Keratinocyte (primary cell): ENCODE data around the gene SYPL2. TPM values are rescaled to one million over a fixed set of nuclear protein-coding genes. Genes with fewer than 3 reads are reported as not detected.

Experiments
- DNase-seq: peaks from one replicate; pipeline ENCODE4 v3.0.0-alpha.2; 2011; ENCODE audit warnings: low read depth, missing footprints, low spot score
- FAIRE-seq: peaks from 2 replicates; lab custom pipeline; 2011; peaks lifted over from hg19 to GRCh38; lab: Jason Lieb, UNC
- H2AFZ ChIP-seq: 2 replicates; pipeline ENCODE4 v1.6.0; 2012; ENCODE audit warnings: low read length, control low read depth, inconsistent platforms; ENCODE audit not compliant: control insufficient read depth
- H3K27ac ChIP-seq: 2 replicates; pipeline ENCODE4 v1.5.1; 2011; ENCODE audit warnings: low read length; ENCODE audit not compliant: control insufficient read depth, insufficient read depth
- H3K27me3 ChIP-seq: 3 replicates; pipeline ENCODE4 v1.6.0; 2011; ENCODE audit warnings: low read length; ENCODE audit not compliant: control insufficient read depth, insufficient read depth; ENCODE audit errors: extremely low read depth
- H3K36me3 ChIP-seq, 2 experiments: 2 replicates in 1 of 2; 3 replicates in 1 of 2; pipeline ENCODE4 v1.5.1; 2011; ENCODE audit warnings: low read length in 2 of 2, mild to moderate bottlenecking in 1 of 2; ENCODE audit not compliant: control insufficient read depth in 2 of 2, insufficient read depth in 2 of 2; ENCODE audit errors: extremely low read depth in 1 of 2
- H3K4me1 ChIP-seq: 3 replicates; pipeline ENCODE4 v1.5.1; 2011; ENCODE audit warnings: low read length; ENCODE audit not compliant: control insufficient read depth, insufficient read depth; ENCODE audit errors: extremely low read depth
- H3K4me2 ChIP-seq: 3 replicates; pipeline ENCODE4 v1.6.0; 2011; ENCODE audit warnings: low read depth, low read length; ENCODE audit not compliant: control insufficient read depth, insufficient read depth; ENCODE audit errors: extremely low read depth
- H3K4me3 ChIP-seq, 3 experiments: fragments of 200-600 bp in 1 of 3; sonication (generic) in 1 of 3; 2 replicates in 2 of 3; 3 replicates in 1 of 3; pipeline ENCODE4 v1.5.1; 2011 to 2016; ENCODE audit warnings: low read length in 3 of 3, mild to moderate bottlenecking in 3 of 3, control low read depth in 2 of 3, inconsistent platforms in 1 of 3, low read depth in 1 of 3, mixed read lengths in 1 of 3, mixed run types in 1 of 3, moderate library complexity in 1 of 3; ENCODE audit not compliant: control insufficient read depth in 2 of 3, insufficient read depth in 2 of 3; ENCODE audit errors: extremely low read depth in 1 of 3
- H3K79me2 ChIP-seq: 2 replicates; pipeline ENCODE4 v1.6.0; 2012; ENCODE audit warnings: low read length; ENCODE audit not compliant: control insufficient read depth, insufficient read depth
- H3K9ac ChIP-seq: 3 replicates; pipeline ENCODE4 v1.6.0; 2011; ENCODE audit warnings: low read length; ENCODE audit not compliant: control insufficient read depth, insufficient read depth; ENCODE audit errors: extremely low read depth
- H3K9me1 ChIP-seq: 3 replicates; pipeline ENCODE4 v1.6.0; 2011; ENCODE audit warnings: low read length; ENCODE audit not compliant: control insufficient read depth, insufficient read depth; ENCODE audit errors: extremely low read depth
- H3K9me3 ChIP-seq: 2 replicates; pipeline ENCODE4 v1.5.1; 2012; ENCODE audit warnings: low read depth, low read length; ENCODE audit not compliant: control insufficient read depth
- H4K20me1 ChIP-seq: 3 replicates; pipeline ENCODE4 v1.6.0; 2011; ENCODE audit warnings: low read length; ENCODE audit not compliant: control insufficient read depth, insufficient read depth; ENCODE audit errors: extremely low read depth
- EZH2 ChIP-seq: IDR thresholded peaks from one replicate; pipeline ENCODE4 v1.6.1; 2012; ENCODE audit warnings: inconsistent platforms, mild to moderate bottlenecking, low read length, moderate library complexity
- dilution Hi-C: fragments of 300-500 bp; cut with MboI; formaldehyde crosslinking; loops from one replicate; pipeline ENCODE4 v1.7.0; 2020; ENCODE audit warnings: low sequenced_read_pairs; ENCODE audit not compliant: extremely low pct_ligation_motif_present
- polyA plus RNA-seq, 5 experiments: library from polyadenylated mRNA; depleted of rRNA in 3 of 5; stranded (reverse) in 3 of 5; stranded (forward) in 1 of 5; unstranded in 1 of 5; fragments of >200 nt; gene quantifications; 1 replicate in 1 of 5; 2 replicates in 3 of 5; 3 replicates in 1 of 5; pipeline versions ENCODE4 v1.2.1 to v1.2.3, GENCODE V29; 2011 to 2012; ENCODE audit warnings: missing spikeins in 2 of 5, low read depth in 1 of 5, low replicate concordance in 1 of 5
- TF ChIP-seq, protein P1 (sequence below), 3 experiments: IDR thresholded peaks in 1 of 3; conservative IDR thresholded peaks in 1 of 3; optimal IDR thresholded peaks in 1 of 3; 2 replicates in 2 of 3; 3 replicates in 1 of 3; pipeline versions ENCODE3 to v1.5.1; 2011; ENCODE audit warnings: low read length in 3 of 3, mild to moderate bottlenecking in 3 of 3, moderate library complexity in 2 of 3, control low read depth in 1 of 3, inconsistent platforms in 1 of 3; ENCODE audit not compliant: insufficient read depth in 2 of 3; ENCODE audit errors: extremely low read depth in 1 of 3

SYPL2 gene
- polyA plus RNA-seq, 1 donor (not counting 4 experiments of a cell fraction or from before 2014, with no cell fraction given) = not detected

- no peaks in the 10 kb centered on the region for H3K79me2 ChIP-seq
- FAIRE-seq = no peak
- no peak for DNase-seq
- no peak overlapping the region for H3K27ac ChIP-seq
- dilution Hi-C loops = no loop called here
- no peaks in the 10 kb centered on the region for H3K9me1 ChIP-seq
- no peaks in the 10 kb centered on the region for H4K20me1 ChIP-seq
- H3K4me2 ChIP-seq = no peak overlapping the region
- no peak overlapping the region for H2AFZ ChIP-seq
- H3K9me3 ChIP-seq = no peaks in the 10 kb centered on the region
- H3K4me1 ChIP-seq = no peaks in the 10 kb centered on the region
- TF ChIP-seq, protein P1, sequence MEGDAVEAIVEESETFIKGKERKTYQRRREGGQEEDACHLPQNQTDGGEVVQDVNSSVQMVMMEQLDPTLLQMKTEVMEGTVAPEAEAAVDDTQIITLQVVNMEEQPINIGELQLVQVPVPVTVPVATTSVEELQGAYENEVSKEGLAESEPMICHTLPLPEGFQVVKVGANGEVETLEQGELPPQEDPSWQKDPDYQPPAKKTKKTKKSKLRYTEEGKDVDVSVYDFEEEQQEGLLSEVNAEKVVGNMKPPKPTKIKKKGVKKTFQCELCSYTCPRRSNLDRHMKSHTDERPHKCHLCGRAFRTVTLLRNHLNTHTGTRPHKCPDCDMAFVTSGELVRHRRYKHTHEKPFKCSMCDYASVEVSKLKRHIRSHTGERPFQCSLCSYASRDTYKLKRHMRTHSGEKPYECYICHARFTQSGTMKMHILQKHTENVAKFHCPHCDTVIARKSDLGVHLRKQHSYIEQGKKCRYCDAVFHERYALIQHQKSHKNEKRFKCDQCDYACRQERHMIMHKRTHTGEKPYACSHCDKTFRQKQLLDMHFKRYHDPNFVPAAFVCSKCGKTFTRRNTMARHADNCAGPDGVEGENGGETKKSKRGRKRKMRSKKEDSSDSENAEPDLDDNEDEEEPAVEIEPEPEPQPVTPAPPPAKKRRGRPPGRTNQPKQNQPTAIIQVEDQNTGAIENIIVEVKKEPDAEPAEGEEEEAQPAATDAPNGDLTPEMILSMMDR (optimal IDR thresholded peaks at IDR 0.05 in 1 of 3, IDR thresholded peaks at IDR 0.05 in 1 of 3, conservative IDR thresholded peaks at IDR 0.05 in 1 of 3; ENCODE audit: extremely low read depth in 1 of 3, insufficient read depth in 2 of 3, low read length in 3 of 3) = no peak
- no peak for TF ChIP-seq EZH2
- no peak overlapping the region for H3K4me3 ChIP-seq
- no peak overlapping the region for H3K9ac ChIP-seq
- peaks cover 16% of the 10 kb centered on the region for H3K27me3 ChIP-seq
- H3K36me3 ChIP-seq = no peaks in the 10 kb centered on the region
Observed at GRCh38 chr1:109438798-109439297, 27.5 kb upstream of the SYPL2 start.

- dilution Hi-C loops = no loop called here
- Histone ChIP-seq H3K27me3 (peaks cover 20% of the 10 kb centered on the region), H3K9ac (no peak overlapping the region), H2AFZ (no peak overlapping the region), H3K27ac (no peak overlapping the region), H3K36me3 (no peaks in the 10 kb centered on the region), H3K4me3 (no peak overlapping the region), H3K4me2 (no peak overlapping the region), H3K79me2 (no peaks in the 10 kb centered on the region), H3K4me1 (no peaks in the 10 kb centered on the region), H3K9me1 (no peaks in the 10 kb centered on the region), H4K20me1 (no peaks in the 10 kb centered on the region), H3K9me3 (no peaks in the 10 kb centered on the region)
- FAIRE-seq = no peak
- TF ChIP-seq, protein P1 (optimal IDR thresholded peaks at IDR 0.05 in 1 of 3, IDR thresholded peaks at IDR 0.05 in 1 of 3, conservative IDR thresholded peaks at IDR 0.05 in 1 of 3; ENCODE audit: extremely low read depth in 1 of 3, insufficient read depth in 2 of 3, low read length in 3 of 3) = no peak
- TF ChIP-seq EZH2 = no peak
- DNase-seq = no peak
Observed at GRCh38 chr1:109441069-109441468, 25.3 kb upstream of the SYPL2 start.
